ENCODE data around the gene IQSEC1.

IQSEC1 gene

DNA sequence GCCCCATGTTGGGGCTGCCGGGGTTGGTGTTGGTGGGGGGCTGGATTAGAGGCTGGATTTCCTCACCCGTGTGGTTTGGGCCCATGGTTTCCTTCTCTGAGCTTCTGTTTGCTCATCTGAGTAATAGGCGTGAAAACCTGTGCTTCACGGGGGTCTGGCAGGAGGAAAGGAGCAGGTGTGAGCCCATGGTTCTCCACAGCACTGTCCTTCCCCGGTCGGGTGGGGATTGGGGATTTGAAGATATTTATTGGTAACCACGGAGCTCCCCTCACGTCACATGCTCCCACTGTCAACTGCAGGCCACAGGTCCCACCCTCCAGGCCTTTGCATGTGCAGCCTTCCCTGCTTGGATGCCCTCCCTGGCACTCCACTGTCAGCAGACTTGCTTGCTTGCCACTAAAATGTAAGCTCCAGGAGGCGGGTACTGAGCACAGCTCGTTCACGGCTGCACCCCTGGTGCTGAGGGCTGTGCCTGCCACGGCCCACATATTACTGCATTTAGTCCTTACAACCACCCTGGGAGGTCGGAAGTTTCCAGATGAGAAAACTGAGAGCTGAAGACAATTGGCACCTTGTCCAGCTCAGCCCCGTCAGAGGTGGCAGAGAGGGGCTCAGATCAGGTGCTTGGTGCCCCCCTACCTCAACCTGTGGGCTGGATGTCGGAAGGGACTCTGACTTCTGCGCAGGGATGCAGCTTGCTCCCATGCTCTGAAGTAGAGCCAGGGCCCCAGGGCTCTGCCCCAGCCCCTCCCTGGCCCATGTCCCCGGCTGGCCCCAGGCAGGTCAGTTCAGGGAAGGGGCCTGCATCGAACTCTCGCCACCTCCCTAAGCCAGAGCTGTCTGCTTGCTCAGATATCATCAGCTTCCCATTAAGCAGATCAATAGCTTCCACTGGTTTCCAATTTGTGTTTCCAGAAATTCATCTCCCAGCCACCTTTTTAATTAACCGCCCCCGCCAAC is 29.4 kb upstream of the IQSEC1 start:
- CTCF ChIA-PET, result no interaction called here
- TF ChIP-seq CTCF (conservative IDR thresholded peaks at IDR 0.05; ENCODE audit: low read depth), result no peak
- no peak for DNase-seq (ENCODE audit: low spot score)
- H3K27ac ChIP-seq, result no peak overlapping the region
- POLR2A ChIA-PET (ENCODE audit: low non-redundant PET), result no interaction called here

DNA sequence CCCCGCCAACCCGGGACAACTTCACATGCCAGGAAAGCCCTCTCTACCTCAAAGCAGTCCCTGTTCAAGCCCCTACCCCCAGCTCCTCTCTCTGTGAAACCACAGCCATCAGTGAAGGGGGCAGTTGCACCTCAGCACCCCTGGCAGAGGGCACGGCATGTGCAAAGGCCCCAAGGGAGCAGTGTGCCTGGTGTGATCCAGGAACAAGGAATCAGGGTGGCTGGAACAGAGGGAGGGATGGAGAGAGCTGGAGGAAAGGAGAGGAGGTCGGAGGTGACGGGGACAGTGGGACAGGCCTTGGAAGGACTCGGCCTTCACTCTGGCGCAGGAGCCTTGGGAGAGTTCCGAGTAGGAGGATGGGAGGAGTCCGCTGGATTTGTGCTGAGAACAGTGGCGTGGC is 26.5 kb upstream of the IQSEC1 start:
- no peak for DNase-seq (ENCODE audit: low spot score)
- CTCF ChIA-PET, result interaction anchor here (0.6 kb wide), 1 partner anchor 12 kb away, joined by 3 read pairs; no protein-coding TSS in a partner anchor
- no peak overlapping the region for H3K27ac ChIP-seq
- POLR2A ChIA-PET (ENCODE audit: low non-redundant PET), result no interaction called here
- no peak for TF ChIP-seq CTCF (conservative IDR thresholded peaks at IDR 0.05; ENCODE audit: low read depth)

DNA sequence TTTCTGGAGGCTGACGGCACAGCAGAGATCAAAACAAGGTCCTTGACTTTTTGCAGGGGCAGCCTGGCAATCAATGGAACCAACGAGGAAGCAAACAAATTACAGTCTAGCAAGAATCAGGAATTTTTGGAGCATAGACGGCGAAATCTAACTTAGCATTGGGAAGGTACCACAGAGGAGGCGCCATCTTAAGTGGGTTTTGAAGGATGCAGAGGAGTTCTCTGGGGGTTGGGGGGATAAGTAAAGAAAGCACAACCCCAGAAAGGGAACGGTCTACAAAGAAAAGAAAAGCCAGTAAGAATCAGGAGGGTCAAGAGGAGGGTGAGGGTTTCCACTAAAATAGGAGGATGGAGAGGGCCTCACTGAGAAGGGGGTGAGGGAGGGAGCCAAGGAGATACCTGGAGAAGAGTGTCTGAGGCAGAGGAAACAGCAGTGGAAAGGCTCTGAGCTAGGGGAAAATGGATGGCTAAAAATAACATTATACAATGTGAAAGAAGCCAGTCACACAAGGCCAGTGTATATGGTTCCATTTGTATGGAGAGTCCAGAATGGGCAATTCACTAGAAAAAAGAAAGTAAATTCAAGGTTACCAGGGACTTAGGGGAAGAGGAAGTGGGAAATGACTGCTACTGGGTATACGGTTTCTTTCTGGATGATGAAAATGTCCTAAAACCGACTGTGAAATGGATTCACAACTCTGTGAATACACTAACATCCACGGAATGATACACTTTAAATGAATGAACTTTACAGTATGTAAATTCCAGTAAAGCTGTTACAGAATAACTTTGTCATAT is 25.2 kb upstream of the IQSEC1 start:
- CTCF ChIA-PET, result no interaction called here
- TF ChIP-seq CTCF (conservative IDR thresholded peaks at IDR 0.05; ENCODE audit: low read depth), result no peak
- H3K27ac ChIP-seq, result no peak overlapping the region
- no peak for DNase-seq (ENCODE audit: low spot score)
- POLR2A ChIA-PET (ENCODE audit: low non-redundant PET), result no interaction called here

DNA sequence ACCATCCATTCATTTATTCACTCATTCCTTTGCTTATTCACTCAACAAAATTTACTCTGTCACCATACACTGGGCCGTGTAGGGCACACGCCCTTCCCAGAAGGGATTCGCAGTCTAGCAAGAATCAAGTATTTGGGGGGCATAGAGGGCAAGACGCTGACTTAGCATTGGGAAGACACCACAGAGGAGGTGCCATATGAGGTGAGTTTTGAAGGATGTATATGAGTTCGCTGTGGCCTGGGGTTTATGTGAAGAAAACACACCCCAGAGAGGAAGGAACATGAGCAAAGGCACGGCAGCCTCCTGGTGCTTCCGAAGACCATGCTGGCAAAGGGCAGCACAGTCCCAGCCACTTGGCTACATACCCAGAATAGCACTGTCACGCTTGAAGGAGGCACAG is 23.1 kb upstream of the IQSEC1 start:
- TF ChIP-seq CTCF (conservative IDR thresholded peaks at IDR 0.05; ENCODE audit: low read depth), result no peak
- POLR2A ChIA-PET (ENCODE audit: low non-redundant PET), result no interaction called here
- CTCF ChIA-PET, result no interaction called here
- no peak overlapping the region for H3K27ac ChIP-seq
- no peak for DNase-seq (ENCODE audit: low spot score)

GRCh38 chr3:13095408-13095937 is 22.2 kb upstream of the IQSEC1 start:
- no peak for TF ChIP-seq CTCF (conservative IDR thresholded peaks at IDR 0.05; ENCODE audit: low read depth)
- CTCF ChIA-PET, result no interaction called here
- H3K27ac ChIP-seq, result no peak overlapping the region
- DNase-seq (ENCODE audit: low spot score), result no peak
- POLR2A ChIA-PET (ENCODE audit: low non-redundant PET), result no interaction called here

DNA sequence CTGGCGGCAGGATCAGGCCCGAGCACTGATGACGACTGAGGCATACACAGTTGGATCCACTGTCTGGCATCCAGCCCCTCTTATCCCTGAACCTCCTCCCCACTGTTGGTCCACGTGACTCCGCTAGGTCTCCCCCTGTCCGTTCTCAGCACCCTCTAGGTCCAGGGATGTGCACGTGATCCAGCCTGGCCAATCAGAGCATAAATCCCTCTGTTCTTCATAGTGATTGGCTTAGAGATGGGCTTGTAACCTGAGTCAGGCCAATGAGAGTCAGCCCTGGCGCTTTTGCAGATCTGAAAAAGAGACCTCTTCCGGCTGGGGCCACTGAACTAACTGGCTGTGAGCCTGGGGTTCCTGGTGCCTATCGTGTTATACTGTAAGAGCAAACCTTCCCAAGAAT is 20.5 kb upstream of the IQSEC1 start:
- TF ChIP-seq CTCF (conservative IDR thresholded peaks at IDR 0.05; ENCODE audit: low read depth), result no peak

More for the DNA sequence above, 20.5 kb upstream of the IQSEC1 start:
- ChIA-PET POLR2A (ENCODE audit: low non-redundant PET) (no interaction called here), CTCF (interaction anchor here (0.6 to 2.0 kb wide), 2 partner anchors 22 to 555 kb away, joined by 4 read pairs; no protein-coding TSS in a partner anchor)
- no peak for DNase-seq (ENCODE audit: low spot score)
- no peak overlapping the region for H3K27ac ChIP-seq
